Bronchial epithelial cell (primary cell): ENCODE data around the gene MS4A10. TPM values are rescaled to one million over a fixed set of nuclear protein-coding genes. Genes with fewer than 3 reads are reported as not detected.

ENCODE experiments used
- DNase-seq: peaks from one replicate; pipeline ENCODE4 v3.0.0-alpha.2; 2010; ENCODE audit warnings: low read depth
- FAIRE-seq: peaks from 2 replicates; lab custom pipeline; 2011; peaks lifted over from hg19 to GRCh38; lab: Jason Lieb, UNC
- H3K27me3 ChIP-seq: 2 replicates; pipeline ENCODE4 v1.5.1; 2011; ENCODE audit warnings: low read length; ENCODE audit not compliant: control insufficient read depth, insufficient read depth
- H3K36me3 ChIP-seq: 2 replicates; pipeline ENCODE4 v1.5.1; 2011; ENCODE audit warnings: low read length; ENCODE audit not compliant: control insufficient read depth, insufficient read depth
- H3K4me3 ChIP-seq: 2 replicates; pipeline ENCODE4 v1.5.1; 2011; ENCODE audit warnings: mild to moderate bottlenecking, low read depth, low read length, control low read depth
- CTCF ChIP-seq: IDR thresholded peaks from 2 replicates; pipeline ENCODE4 v1.5.1; 2011; ENCODE audit warnings: mild to moderate bottlenecking, moderate library complexity, low read length, control low read depth, inconsistent platforms; ENCODE audit not compliant: insufficient read depth, severe bottlenecking
- total RNA-seq: library from RNA; depleted of rRNA; stranded (reverse); fragments of >200 nt; gene quantifications from 2 replicates; pipeline ENCODE4 v1.2.1, GENCODE V29; 2014

MS4A10 gene
- total RNA-seq, 1 donor from 2014 or later, result not detected

- TF ChIP-seq CTCF, result no peak
- FAIRE-seq (no peak), DNase-seq (no peak)
- H3K27me3 ChIP-seq, result no peaks in the 10 kb centered on the region
- H3K36me3 ChIP-seq, result no peaks in the 10 kb centered on the region
- no peak overlapping the region for H3K4me3 ChIP-seq
These were observed 12.5 kb upstream of the MS4A10 start for GRCh38 chr11:60772666-60773065.

- no peak for TF ChIP-seq CTCF
- no peak overlapping the region for H3K4me3 ChIP-seq
- H3K36me3 ChIP-seq, result no peaks in the 10 kb centered on the region
- no peak for DNase-seq
- H3K27me3 ChIP-seq, result no peaks in the 10 kb centered on the region
- no peak for FAIRE-seq
These were observed 10.4 kb upstream of the MS4A10 start for GRCh38 chr11:60774726-60775125.

GRCh38 chr11:60775420-60775961 lies 9.6 kb upstream of the MS4A10 start:
- peak; percentile 81 for FAIRE-seq
- peaks cover 2% of the 10 kb centered on the region for H3K27me3 ChIP-seq
- peak; percentile 96 for TF ChIP-seq CTCF
- no peaks in the 10 kb centered on the region for H3K36me3 ChIP-seq
- DNase-seq, result peak; percentile 89
- H3K4me3 ChIP-seq, result no peak overlapping the region

- TF ChIP-seq CTCF, result no peak
- no peak for FAIRE-seq
- Histone ChIP-seq H3K4me3 (no peak overlapping the region), H3K36me3 (no peaks in the 10 kb centered on the region), H3K27me3 (peaks cover 2% of the 10 kb centered on the region)
- no peak for DNase-seq
These were observed 9.0 kb upstream of the MS4A10 start for GRCh38 chr11:60776167-60776566.

GRCh38 chr11:60777106-60777505 lies 8.0 kb upstream of the MS4A10 start:
- DNase-seq, result no peak
- peaks cover 2% of the 10 kb centered on the region for H3K27me3 ChIP-seq
- TF ChIP-seq CTCF, result no peak
- no peaks in the 10 kb centered on the region for H3K36me3 ChIP-seq
- FAIRE-seq, result no peak
- H3K4me3 ChIP-seq, result no peak overlapping the region

GRCh38 chr11:60777572-60777971 lies 7.6 kb upstream of the MS4A10 start:
- FAIRE-seq (peak; percentile 83), DNase-seq (peak; percentile 73)
- Histone ChIP-seq H3K4me3 (no peak overlapping the region), H3K27me3 (peaks cover 2% of the 10 kb centered on the region), H3K36me3 (no peaks in the 10 kb centered on the region)
- no peak for TF ChIP-seq CTCF
